Activated T-cell treated with anti-CD3 and anti-CD28 coated beads, Interleukin-2, amount 50 U/mL, for 4 hours (primary cell): ENCODE measurements around the gene TOMM22. TPM values are rescaled to one million over a fixed set of nuclear protein-coding genes. Genes with fewer than 3 reads are reported as not detected.
A peak's percentile ranks its signal among the peaks of the same experiment; 100 is the strongest.

Experiments
- ATAC-seq, 2 donors: fragments of 200-7000 bp; cut with Tn5 transposase; one replicate each; pipeline ENCODE4 v1.10.0; 2021
- DNase-seq: peaks from one replicate; pipeline ENCODE4 v3.0.0-alpha.2; 2020
- H3K27me3 Mint-ChIP-seq: one replicate; pipeline ENCODE4 v1.8.0; 2021; ENCODE audit warnings: low read depth, mixed read lengths
- H3K36me3 Mint-ChIP-seq: one replicate; pipeline ENCODE4 v1.8.0; 2022; ENCODE audit warnings: mixed read lengths; ENCODE audit not compliant: insufficient read depth
- H3K4me1 Mint-ChIP-seq: one replicate; pipeline ENCODE4 v1.8.0; 2021; ENCODE audit warnings: low read depth, mixed read lengths
- H3K4me3 Mint-ChIP-seq: one replicate; pipeline ENCODE4 v1.8.0; 2021; ENCODE audit warnings: mild to moderate bottlenecking, moderate library complexity, mixed read lengths
- H3K9me3 Mint-ChIP-seq: one replicate; pipeline ENCODE4 v1.8.0; 2021; ENCODE audit warnings: mixed read lengths
- total RNA-seq, 3 donors: library from RNA; stranded (reverse); gene quantifications; one replicate each; pipeline ENCODE4 v1.2.1, GENCODE V29; 2021

The TOMM22 gene
- total RNA-seq, 3 donors from 2014 or later, result 247 to 280 (median 249) TPM

DNA sequence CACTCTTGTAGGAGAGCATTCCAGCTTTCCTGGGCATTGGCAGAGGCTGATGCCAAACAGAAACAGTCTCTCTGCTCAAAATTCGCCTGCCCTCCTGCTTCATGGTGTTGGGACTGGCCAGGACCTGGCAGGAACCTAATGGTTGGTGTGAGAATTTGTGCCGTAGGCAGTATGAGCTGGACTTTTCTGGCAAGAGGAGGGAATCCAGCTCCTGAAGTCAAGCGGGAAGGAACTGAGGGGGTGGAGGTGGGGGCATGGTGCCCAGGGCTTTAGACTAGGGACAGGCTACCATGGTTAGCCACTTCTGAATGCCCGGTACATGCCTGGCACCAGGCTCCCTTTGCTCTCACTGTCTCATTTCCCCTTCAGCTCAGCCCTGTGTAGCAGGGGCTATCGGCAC is 6.9 kb upstream of the TOMM22 start:
- Mint-ChIP-seq H3K4me1 (no peaks in the 10 kb centered on the region), H3K4me3 (no peak overlapping the region), H3K36me3 (peaks cover 19% of the 10 kb centered on the region), H3K27me3 (no peaks in the 10 kb centered on the region), H3K9me3 (no peaks in the 10 kb centered on the region)
- DNase-seq, result no peak
- ATAC-seq, result no peak

DNA sequence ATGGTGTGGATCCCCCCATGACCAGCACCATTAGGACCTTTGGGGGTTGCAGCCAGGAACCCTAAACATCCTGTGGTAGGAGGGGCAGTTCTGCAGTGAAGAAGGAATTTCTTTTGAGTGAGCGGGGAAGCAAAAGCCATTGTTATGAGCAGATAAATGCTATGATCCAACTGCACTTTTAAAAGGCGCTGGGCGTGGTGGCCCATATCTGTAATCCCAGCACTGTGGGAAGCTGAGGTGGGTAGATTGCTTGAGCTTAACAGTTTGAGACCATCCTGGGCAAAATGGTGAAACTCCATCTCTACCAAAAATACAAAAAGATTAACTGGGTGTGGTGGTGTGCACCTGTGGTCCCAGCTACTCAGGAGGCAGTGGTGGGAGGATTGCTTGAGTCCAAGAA is 5.9 kb upstream of the TOMM22 start:
- Mint-ChIP-seq H3K4me1 (no peaks in the 10 kb centered on the region), H3K27me3 (no peaks in the 10 kb centered on the region), H3K36me3 (peaks cover 16% of the 10 kb centered on the region), H3K9me3 (no peaks in the 10 kb centered on the region), H3K4me3 (no peak overlapping the region)
- ATAC-seq (no peak), DNase-seq (no peak)

DNA sequence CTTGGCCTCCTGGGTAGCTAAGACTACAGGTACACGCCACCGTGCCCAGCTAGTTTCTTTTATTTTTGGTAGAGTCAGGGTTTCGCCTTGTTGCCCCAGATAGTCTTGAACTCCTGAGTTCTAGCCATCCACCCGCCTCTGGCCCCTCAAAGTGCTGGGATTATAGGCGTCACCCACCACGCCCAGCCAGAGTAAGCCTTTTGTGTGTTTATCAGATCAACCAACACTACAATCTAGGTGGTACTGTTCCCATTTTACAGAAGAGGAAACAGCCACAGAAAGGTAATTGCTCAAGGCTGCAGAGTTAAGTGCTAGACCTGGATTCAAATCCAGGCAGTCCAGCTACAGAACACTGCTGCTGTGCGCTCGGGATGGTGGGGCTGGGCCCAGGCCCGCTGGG is 3.1 kb downstream of the TOMM22 start:
- Mint-ChIP-seq H3K36me3 (peaks cover 36% of the 10 kb centered on the region), H3K9me3 (no peaks in the 10 kb centered on the region), H3K27me3 (no peaks in the 10 kb centered on the region), H3K4me3 (no peak overlapping the region), H3K4me1 (peaks cover 20% of the 10 kb centered on the region)
- DNase-seq (no peak), ATAC-seq (no peak)

DNA sequence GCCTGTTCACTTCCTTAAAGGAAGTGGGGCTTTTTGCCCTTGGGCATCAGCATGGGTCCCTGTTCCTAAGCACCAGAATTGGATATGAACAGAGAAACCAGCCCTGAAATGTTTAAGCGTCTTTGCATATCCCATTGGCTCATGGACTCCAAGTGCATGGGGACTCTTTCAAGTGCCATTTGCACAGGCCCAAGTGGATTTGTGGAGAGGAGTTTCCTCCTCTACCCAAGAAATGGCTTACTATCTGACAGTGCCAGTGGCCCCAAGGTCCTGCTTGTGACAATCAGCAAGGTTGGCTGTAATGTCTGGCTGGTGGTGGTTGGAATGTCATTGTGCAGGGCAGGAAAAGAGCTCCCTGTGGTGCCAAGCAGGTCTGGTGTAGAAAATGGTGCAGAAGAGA is 4.0 kb downstream of the TOMM22 start:
- peaks cover 20% of the 10 kb centered on the region for H3K4me1 Mint-ChIP-seq
- H3K9me3 Mint-ChIP-seq, result no peaks in the 10 kb centered on the region
- no peak for ATAC-seq
- no peak overlapping the region for H3K4me3 Mint-ChIP-seq
- no peaks in the 10 kb centered on the region for H3K27me3 Mint-ChIP-seq
- H3K36me3 Mint-ChIP-seq, result peaks cover 38% of the 10 kb centered on the region
- DNase-seq, result no peak

DNA sequence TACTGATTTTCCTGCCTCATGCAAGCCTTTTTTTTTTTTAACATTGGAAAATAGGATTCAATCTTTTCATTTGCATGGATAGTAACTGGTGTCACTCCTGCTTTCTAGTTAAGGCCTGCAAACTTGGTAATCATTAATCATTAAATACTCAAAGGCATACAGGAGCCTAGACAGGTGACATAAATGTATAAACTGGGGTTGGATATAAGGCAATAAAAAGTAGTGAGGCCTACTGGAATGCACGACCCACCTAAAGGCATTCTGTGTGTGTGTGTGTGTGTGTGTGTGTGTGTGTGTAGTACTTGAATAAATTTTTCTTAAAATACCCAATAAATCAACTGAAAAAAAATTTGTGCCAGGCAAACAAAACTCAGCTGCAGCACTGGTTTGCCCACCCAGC is 7.9 kb downstream of the TOMM22 start:
- Mint-ChIP-seq H3K4me3 (no peak overlapping the region), H3K4me1 (peaks cover 16% of the 10 kb centered on the region), H3K27me3 (no peaks in the 10 kb centered on the region), H3K9me3 (no peaks in the 10 kb centered on the region), H3K36me3 (peaks cover 45% of the 10 kb centered on the region)
- no peak for ATAC-seq
- no peak for DNase-seq

DNA sequence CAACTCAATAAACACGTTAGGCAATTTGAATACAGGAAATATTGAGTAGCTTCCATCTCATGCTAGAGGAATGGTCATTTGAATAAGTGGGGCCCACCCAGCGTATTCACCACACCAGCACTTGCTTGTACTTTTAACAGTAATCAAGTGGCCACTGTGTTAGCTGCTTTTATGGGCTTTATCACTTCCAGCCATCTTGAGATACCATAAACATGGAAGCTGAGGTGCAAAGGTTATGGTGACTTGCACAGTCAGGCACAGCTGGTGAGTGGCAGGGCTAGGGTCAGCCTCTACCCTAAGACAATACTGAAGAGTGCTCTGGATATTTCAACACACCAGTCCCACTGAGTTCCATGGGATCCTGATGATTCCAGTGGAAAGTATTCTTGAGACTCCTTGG is 12.3 kb downstream of the TOMM22 start:
- Mint-ChIP-seq H3K9me3 (no peaks in the 10 kb centered on the region), H3K27me3 (no peaks in the 10 kb centered on the region), H3K4me3 (no peak overlapping the region), H3K4me1 (peaks cover 56% of the 10 kb centered on the region), H3K36me3 (peaks cover 42% of the 10 kb centered on the region)
- no peak for DNase-seq
- ATAC-seq, result no peak

DNA sequence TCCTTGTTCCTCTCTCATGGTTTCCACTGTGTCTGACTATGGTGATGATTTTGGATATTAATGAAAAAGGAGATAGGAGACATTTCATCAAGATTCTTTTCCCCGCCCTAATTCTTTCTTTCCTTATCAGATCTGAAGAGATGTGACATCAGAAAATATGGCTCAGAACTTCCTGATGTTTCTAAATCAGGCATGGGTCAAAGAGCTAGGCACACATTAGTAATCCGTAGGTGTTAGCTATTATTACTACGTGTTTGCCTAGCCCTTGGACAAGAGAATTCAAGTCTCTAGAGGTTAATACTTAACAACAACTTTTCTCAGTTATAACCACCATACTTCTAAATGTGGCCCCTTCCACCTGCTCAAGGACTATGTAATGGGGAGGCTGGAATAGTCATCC is 13.2 kb downstream of the TOMM22 start:
- Mint-ChIP-seq H3K27me3 (no peaks in the 10 kb centered on the region), H3K9me3 (no peaks in the 10 kb centered on the region), H3K4me3 (peak overlapping the region; percentile 10), H3K4me1 (peaks cover 64% of the 10 kb centered on the region), H3K36me3 (peaks cover 38% of the 10 kb centered on the region)
- ATAC-seq, result no peak
- DNase-seq, result no peak

DNA sequence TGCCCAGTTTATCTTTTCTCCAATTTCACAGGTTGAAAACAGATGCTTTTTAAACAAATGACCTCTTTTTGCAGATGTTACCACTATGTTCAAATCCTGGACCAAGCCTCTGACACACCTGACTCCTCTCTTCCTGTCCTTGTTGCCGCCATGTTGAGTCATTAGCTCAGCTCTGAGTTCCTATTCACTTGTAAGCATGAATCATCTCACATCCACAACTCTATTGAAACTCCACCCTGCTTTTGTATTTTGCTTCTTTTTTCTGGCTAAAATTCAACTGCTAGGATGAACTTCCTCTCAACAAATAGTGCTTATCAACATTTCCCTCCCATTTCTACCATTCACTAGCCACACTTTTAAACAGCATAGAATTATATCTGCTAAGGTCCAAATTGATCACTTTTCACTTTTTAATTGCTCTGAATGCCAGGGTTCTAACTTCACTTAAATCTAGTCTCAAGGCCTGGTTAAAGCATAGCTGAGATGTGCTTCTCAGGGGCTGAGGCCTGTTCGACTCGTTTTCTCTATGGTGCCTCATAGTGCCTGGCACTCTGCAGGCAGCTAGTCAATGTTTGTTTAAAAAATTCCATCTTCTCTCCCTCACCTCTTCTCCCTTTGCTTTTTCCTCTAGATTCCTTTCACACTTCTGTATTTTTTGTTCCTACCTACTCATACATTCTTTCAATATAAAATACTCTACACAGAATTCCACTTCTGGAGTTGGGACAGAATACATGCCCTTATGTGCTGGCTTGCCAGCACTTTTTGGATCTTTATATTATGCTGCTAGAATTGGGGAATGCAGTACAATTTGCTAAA is 15.1 kb downstream of the TOMM22 start:
- DNase-seq (peak; percentile 32), ATAC-seq (peak; percentile 56 to 61)
- H3K27me3 Mint-ChIP-seq, result no peaks in the 10 kb centered on the region
- peaks cover 71% of the 10 kb centered on the region for H3K4me1 Mint-ChIP-seq
- peaks cover 31% of the 10 kb centered on the region for H3K36me3 Mint-ChIP-seq
- H3K4me3 Mint-ChIP-seq, result peak overlapping the region; percentile 89
- no peaks in the 10 kb centered on the region for H3K9me3 Mint-ChIP-seq

DNA sequence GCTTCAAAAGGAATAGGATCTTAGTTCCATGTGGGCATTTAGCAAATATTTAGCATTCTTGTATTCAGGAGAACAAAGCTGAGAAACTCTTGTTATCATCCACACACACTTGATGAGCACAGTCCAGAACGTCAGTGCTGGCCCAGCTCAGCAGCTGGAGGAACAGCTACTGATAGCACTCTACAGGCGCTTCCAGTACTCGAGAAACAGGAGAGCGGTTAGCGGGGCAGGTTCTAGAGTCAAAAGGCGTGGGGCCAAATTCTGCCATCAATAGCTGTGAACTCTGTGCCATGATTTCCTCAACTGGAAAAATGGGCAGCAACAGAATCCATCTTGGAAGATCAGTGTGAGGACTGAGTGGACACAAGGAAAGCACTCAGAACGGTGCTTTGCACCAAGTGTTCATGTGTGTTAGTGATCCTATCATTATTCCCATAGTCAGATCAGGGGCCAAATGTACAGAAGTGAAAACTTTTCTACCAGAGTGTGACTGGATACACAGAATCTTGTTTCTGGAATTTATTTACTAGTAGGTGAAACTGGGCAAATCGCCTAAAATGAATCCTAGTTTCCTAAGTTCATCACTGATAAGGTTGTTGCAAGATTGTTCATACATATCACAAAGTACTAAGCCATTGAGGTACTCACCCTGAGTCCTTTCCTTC is 15.8 kb downstream of the TOMM22 start:
- peaks cover 27% of the 10 kb centered on the region for H3K36me3 Mint-ChIP-seq
- H3K27me3 Mint-ChIP-seq, result no peaks in the 10 kb centered on the region
- DNase-seq (no peak), ATAC-seq (no peak)
- peaks cover 70% of the 10 kb centered on the region for H3K4me1 Mint-ChIP-seq
- no peaks in the 10 kb centered on the region for H3K9me3 Mint-ChIP-seq
- H3K4me3 Mint-ChIP-seq, result peak overlapping the region; percentile 89

DNA sequence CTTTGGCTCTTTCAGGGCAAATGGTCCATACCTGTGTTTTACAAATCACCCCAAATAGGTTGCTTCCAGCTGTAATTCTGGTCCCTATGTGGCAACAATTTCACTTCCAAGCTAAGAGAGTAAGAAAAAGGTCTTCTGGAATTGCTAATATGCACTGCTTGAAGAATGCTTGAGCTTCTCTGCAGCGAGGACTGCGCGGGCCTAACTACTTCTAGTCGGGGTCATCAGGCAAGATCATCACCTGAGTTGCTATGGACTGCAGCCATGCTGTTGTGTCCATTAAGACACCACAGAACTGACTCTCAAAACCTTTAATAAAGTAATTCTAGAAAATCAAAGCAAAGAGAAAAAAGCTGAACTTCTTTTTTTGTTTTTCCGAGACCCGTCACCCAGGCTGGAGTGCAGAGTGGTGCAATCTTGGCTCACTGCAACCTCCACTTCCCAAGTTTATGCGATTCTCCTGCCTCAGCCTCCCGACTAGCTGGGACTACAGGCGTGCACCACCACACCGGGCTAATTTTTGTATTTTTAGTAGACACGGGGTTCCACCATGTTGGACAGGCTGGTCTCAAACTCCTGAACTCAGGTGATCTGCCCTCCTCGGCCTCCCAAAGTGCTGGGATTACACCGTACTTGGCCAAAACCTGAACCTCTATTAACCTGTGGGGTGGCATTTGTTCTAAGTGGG is 16.8 kb downstream of the TOMM22 start:
- H3K9me3 Mint-ChIP-seq, result no peaks in the 10 kb centered on the region
- H3K4me1 Mint-ChIP-seq, result peaks cover 63% of the 10 kb centered on the region
- ATAC-seq (no peak), DNase-seq (no peak)
- peaks cover 19% of the 10 kb centered on the region for H3K36me3 Mint-ChIP-seq
- H3K27me3 Mint-ChIP-seq, result no peaks in the 10 kb centered on the region
- H3K4me3 Mint-ChIP-seq, result peak overlapping the region; percentile 89

DNA sequence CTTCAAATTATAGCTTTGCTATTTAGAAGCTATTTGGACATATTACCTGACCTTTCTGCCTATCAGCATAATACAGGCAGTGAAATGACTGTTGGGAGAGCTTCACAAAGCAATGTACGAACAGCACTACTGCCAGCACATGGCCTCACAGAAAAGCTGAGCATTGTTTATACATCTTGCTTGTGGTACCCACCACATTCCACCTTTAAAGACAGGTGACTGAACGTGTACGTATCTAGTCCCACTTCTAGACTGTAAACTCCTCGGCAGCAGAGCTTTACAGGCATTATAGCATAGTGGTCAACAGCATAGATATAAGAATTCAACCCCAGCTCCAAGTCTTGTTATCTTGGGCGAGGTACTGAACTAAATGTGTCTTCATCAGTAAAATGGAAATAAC is 17.4 kb downstream of the TOMM22 start:
- no peaks in the 10 kb centered on the region for H3K27me3 Mint-ChIP-seq
- H3K4me3 Mint-ChIP-seq, result peak overlapping the region; percentile 89
- H3K4me1 Mint-ChIP-seq, result peaks cover 63% of the 10 kb centered on the region
- no peaks in the 10 kb centered on the region for H3K9me3 Mint-ChIP-seq
- H3K36me3 Mint-ChIP-seq, result peaks cover 18% of the 10 kb centered on the region
- ATAC-seq (no peak), DNase-seq (no peak)

DNA sequence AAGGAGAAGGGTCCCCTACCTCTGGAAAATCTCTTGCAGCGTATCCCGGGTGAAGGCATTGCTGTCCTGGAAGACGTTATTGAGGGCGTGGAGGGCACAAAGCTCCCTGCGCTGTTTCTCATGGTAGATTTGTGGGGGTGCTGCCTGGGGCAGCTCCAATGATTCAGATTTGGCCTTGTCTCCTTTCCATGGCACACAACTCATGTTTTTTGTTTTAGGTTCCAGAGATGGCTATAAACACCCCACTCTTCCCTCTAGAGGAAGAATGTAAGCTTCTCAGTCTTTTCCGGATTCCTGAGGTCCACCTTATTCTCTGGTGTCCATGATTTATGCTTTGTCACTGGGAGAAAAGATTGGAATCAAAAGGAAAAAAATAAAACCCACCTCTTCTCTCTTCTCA is 18.0 kb downstream of the TOMM22 start:
- ATAC-seq, result no peak

DNA sequence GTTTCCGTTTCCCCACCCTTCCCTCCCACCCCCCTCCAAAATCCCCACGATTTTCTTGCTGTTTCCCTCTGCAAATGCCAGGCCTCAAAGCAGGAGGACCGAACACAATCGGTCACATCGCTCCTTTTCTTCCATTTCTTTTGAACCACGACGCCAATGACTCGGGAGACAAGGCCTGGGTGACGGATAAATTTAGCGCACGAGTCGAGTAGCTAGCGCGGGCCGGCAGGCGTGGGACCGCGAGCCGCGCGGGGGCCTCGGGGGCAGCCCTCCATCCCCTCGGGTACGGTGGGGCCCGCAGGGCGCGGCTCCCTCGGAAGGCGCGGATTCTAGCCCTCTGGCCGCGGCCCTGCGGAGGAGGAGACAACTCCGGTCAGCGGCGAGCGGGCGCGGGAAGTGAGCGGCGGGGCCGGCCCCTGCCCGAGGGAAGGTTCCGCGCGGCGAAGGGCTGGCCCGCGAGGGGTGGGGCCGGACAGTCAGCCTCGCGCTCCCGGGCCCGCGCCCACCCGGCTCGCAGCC is 18.6 kb downstream of the TOMM22 start:
- no peaks in the 10 kb centered on the region for H3K9me3 Mint-ChIP-seq
- H3K4me3 Mint-ChIP-seq, result peak overlapping the region; percentile 89
- ATAC-seq, result peak; percentile 10 to 12
- no peaks in the 10 kb centered on the region for H3K27me3 Mint-ChIP-seq
- peaks cover 64% of the 10 kb centered on the region for H3K4me1 Mint-ChIP-seq
- H3K36me3 Mint-ChIP-seq, result peaks cover 13% of the 10 kb centered on the region
- DNase-seq, result no peak

More for the DNA sequence above, 18.0 kb downstream of the TOMM22 start:
- Mint-ChIP-seq H3K9me3 (no peaks in the 10 kb centered on the region), H3K4me3 (peak overlapping the region; percentile 89), H3K27me3 (no peaks in the 10 kb centered on the region), H3K4me1 (peaks cover 64% of the 10 kb centered on the region), H3K36me3 (peaks cover 15% of the 10 kb centered on the region)
- no peak for DNase-seq

DNA sequence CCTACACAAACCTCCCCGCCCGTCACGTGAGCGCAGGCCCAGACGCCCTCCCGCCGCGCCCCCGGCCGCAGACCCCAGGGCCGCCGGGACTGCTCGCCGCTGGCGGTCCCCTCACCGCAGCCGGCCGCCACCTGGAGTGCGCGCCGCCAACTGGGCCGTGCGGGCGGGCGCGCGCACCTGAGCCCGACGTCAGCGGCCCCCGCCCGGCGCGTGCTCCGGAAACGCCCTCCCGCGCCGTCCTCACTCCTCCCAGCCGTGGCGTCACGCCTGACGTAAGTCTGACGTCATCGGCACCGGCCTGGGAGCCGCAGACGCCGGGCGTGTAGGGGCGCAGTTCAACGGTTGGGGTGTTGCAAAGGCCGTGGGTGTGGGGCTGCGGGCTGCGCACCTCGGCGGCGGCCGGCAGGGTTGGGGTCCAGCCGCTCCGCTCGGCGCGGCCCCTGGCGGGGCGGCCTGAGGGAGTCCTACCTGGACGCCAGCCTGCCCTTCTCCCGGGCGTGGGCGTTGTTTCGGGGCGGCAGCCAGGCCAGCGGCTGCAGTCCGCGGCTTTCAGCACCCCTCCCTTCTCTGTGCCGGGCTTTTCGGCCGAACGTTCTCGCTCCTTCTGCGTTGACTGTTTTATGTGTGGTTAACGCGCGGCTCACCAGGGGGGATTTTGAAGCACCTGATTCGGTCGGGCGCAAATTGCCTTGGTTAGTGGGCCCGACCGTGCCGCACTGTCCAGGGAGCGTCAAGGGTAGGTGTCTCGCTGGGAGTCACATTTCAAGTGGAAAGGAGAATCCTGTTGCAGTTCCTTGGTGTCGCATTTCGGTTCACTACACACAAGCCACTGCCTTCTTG is 19.3 kb downstream of the TOMM22 start, which contains the start of gene JOSD1:
JOSD1 (minus strand) TSS at position 155 of the 840 bp plus-strand sequence. CDS start 956 bp downstream, outside the sequence.
- peaks cover 13% of the 10 kb centered on the region for H3K36me3 Mint-ChIP-seq
- peaks cover 61% of the 10 kb centered on the region for H3K4me1 Mint-ChIP-seq
- DNase-seq (peak; percentile 99), ATAC-seq (peak; percentile 42 to 46)
- peak within 1 kb of the TSS; percentile 89 for H3K4me3 Mint-ChIP-seq
- H3K27me3 Mint-ChIP-seq, result no peaks in the 10 kb centered on the region
- no peaks in the 10 kb centered on the region for H3K9me3 Mint-ChIP-seq
